Effector memory CD8-positive, alpha-beta T cell (primary cell): ENCODE data around the gene TNPO1.
"Not testable (repeated sequence)": the region's sequence is repeated elsewhere in the genome, so short reads cannot be mapped to it uniquely, and the experiment has no call there.

ENCODE experiments used
- ATAC-seq: fragments of 150-1000 bp; cut with Tn5 transposase; replicated peaks from 2 replicates; pipeline ENCODE4 v1.10.0; 2021; ENCODE audit warnings: mild to moderate bottlenecking, moderate library complexity
- DNase-seq, 3 experiments: peaks; one replicate each; pipeline ENCODE4 v3.0.0; 2021
- H3K27ac Mint-ChIP-seq, 2 donors: one replicate each; pipeline ENCODE4 v1.8.0; 2022; ENCODE audit warnings: mild to moderate bottlenecking in 2 of 2, mixed read lengths in 2 of 2, moderate library complexity in 2 of 2
- H3K27me3 Mint-ChIP-seq, 2 donors: one replicate each; pipeline ENCODE4 v1.8.0; 2022; ENCODE audit warnings: mixed read lengths in 2 of 2
- H3K36me3 Mint-ChIP-seq: one replicate; pipeline ENCODE4 v1.8.0; 2022; ENCODE audit warnings: mild to moderate bottlenecking, moderate library complexity, mixed read lengths; ENCODE audit not compliant: insufficient read depth
- H3K4me1 Mint-ChIP-seq, 2 donors: one replicate each; pipeline ENCODE4 v1.8.0; 2022; ENCODE audit warnings: low read depth in 2 of 2, mixed read lengths in 2 of 2
- H3K4me3 Mint-ChIP-seq, 2 donors: one replicate each; pipeline ENCODE4 v1.8.0; 2022; ENCODE audit warnings: mild to moderate bottlenecking in 2 of 2, mixed read lengths in 2 of 2, moderate library complexity in 2 of 2
- H3K9me3 Mint-ChIP-seq, 2 donors: one replicate each; pipeline ENCODE4 v1.8.0; 2022; ENCODE audit warnings: mixed read lengths in 2 of 2
- total RNA-seq, 9 experiments: gene quantifications; one replicate each; lab custom pipeline; 2026; lab: John Stamatoyannopoulos, UW

Gene TNPO1
- 105 to 342 (median 245) reads per million in 9 experiments for total RNA-seq

- Mint-ChIP-seq H3K9me3 (no peaks in the 10 kb centered on the region), H3K27me3 (peaks cover 15 to 22% of the 10 kb centered on the region in 2 donors), H3K4me1 (peaks cover 11 to 17% of the 10 kb centered on the region in 2 donors), H3K4me3 (peak within 1 kb of the TSS; percentile 93 to 96), H3K36me3 (peaks cover 24% of the 10 kb centered on the region), H3K27ac (peak within 1 kb of the TSS; percentile 95 to 96)
- peak; percentile 82 to 84 (median 83) for DNase-seq
- peak; percentile 79 for ATAC-seq
Observed at GRCh38 chr5:72816284-72817075, at the start of gene TNPO1. Gene TNPO1 (plus strand): TSS chr5:72816661. CDS start chr5:72816738, 77 bp downstream.

GRCh38 chr5:72767289-72768010 is 49.0 kb upstream of the TNPO1 start:
- Mint-ChIP-seq H3K4me1 (no peaks in the 10 kb centered on the region), H3K27ac (no peak overlapping the region), H3K9me3 (no peaks in the 10 kb centered on the region), H3K4me3 (no peak overlapping the region), H3K27me3 (peaks cover 28 to 36% of the 10 kb centered on the region in 2 donors), H3K36me3 (no peaks in the 10 kb centered on the region)
- no peak for ATAC-seq
- no peak for DNase-seq

- no peak for DNase-seq
- Mint-ChIP-seq H3K27me3 (peaks cover 20 to 21% of the 10 kb centered on the region in 2 donors), H3K36me3 (no peaks in the 10 kb centered on the region), H3K9me3 (no peaks in the 10 kb centered on the region), H3K27ac (no peak overlapping the region), H3K4me3 (no peak overlapping the region), H3K4me1 (no peaks in the 10 kb centered on the region)
- no peak for ATAC-seq
Observed at GRCh38 chr5:72770266-72770665, 46.2 kb upstream of the TNPO1 start.

- Mint-ChIP-seq H3K27me3 (peaks cover 28 to 31% of the 10 kb centered on the region in 2 donors), H3K27ac (no peak overlapping the region), H3K9me3 (peaks cover 7 to 19% of the 10 kb centered on the region in 2 donors), H3K4me3 (no peak overlapping the region), H3K36me3 (no peaks in the 10 kb centered on the region), H3K4me1 (no peaks in the 10 kb centered on the region)
- DNase-seq = no peak
- no peak for ATAC-seq
Observed at GRCh38 chr5:72776684-72777083, 39.8 kb upstream of the TNPO1 start.

- Mint-ChIP-seq H3K36me3 (no peaks in the 10 kb centered on the region), H3K4me1 (no peaks in the 10 kb centered on the region), H3K4me3 (no peak overlapping the region), H3K27ac (no peak overlapping the region), H3K27me3 (peaks cover 28 to 31% of the 10 kb centered on the region in 2 donors), H3K9me3 (peaks cover 7 to 19% of the 10 kb centered on the region in 2 donors)
- no peak for ATAC-seq
- no peak for DNase-seq
Observed at GRCh38 chr5:72779520-72779919, 36.9 kb upstream of the TNPO1 start.

GRCh38 chr5:72783354-72783753 is 33.1 kb upstream of the TNPO1 start:
- ATAC-seq = no peak
- Mint-ChIP-seq H3K36me3 (no peaks in the 10 kb centered on the region), H3K4me3 (no peak overlapping the region)

GRCh38 chr5:72784129-72784528 is 32.3 kb upstream of the TNPO1 start:
- Mint-ChIP-seq H3K36me3 (no peaks in the 10 kb centered on the region), H3K9me3 (peaks cover 0 to 3% of the 10 kb centered on the region in 2 donors), H3K4me3 (no peak overlapping the region), H3K27ac (no peak overlapping the region), H3K27me3 (peaks cover 17 to 28% of the 10 kb centered on the region in 2 donors), H3K4me1 (no peaks in the 10 kb centered on the region)
- ATAC-seq (no peak), DNase-seq (no peak)

More at GRCh38 chr5:72783354-72783753, 33.1 kb upstream of the TNPO1 start:
- no peak overlapping the region for H3K27ac Mint-ChIP-seq
- no peak for DNase-seq
- peaks cover 0 to 10% of the 10 kb centered on the region in 2 donors for H3K9me3 Mint-ChIP-seq
- peaks cover 16 to 21% of the 10 kb centered on the region in 2 donors for H3K27me3 Mint-ChIP-seq
- H3K4me1 Mint-ChIP-seq = no peaks in the 10 kb centered on the region

GRCh38 chr5:72785801-72786200 is 30.7 kb upstream of the TNPO1 start:
- Mint-ChIP-seq H3K27me3 (peaks cover 12 to 21% of the 10 kb centered on the region in 2 donors), H3K36me3 (no peaks in the 10 kb centered on the region), H3K27ac (no peak overlapping the region), H3K9me3 (no peaks in the 10 kb centered on the region), H3K4me3 (no peak overlapping the region), H3K4me1 (no peaks in the 10 kb centered on the region)
- DNase-seq (no peak), ATAC-seq (no peak)

GRCh38 chr5:72786676-72787075 is 29.8 kb upstream of the TNPO1 start:
- no peak for DNase-seq
- no peak overlapping the region for H3K4me3 Mint-ChIP-seq
- no peak overlapping the region for H3K27ac Mint-ChIP-seq
- no peaks in the 10 kb centered on the region for H3K36me3 Mint-ChIP-seq
- H3K4me1 Mint-ChIP-seq = no peaks in the 10 kb centered on the region
- ATAC-seq = no peak
- no peaks in the 10 kb centered on the region for H3K9me3 Mint-ChIP-seq
- H3K27me3 Mint-ChIP-seq = peaks cover 13 to 21% of the 10 kb centered on the region in 2 donors

- no peak for DNase-seq
- peaks cover 33 to 35% of the 10 kb centered on the region in 2 donors for H3K27me3 Mint-ChIP-seq
- ATAC-seq = no peak
- no peak overlapping the region for H3K4me3 Mint-ChIP-seq
- H3K9me3 Mint-ChIP-seq = no peaks in the 10 kb centered on the region
- H3K36me3 Mint-ChIP-seq = peaks cover 2% of the 10 kb centered on the region
- H3K27ac Mint-ChIP-seq = no peak overlapping the region
- H3K4me1 Mint-ChIP-seq = no peaks in the 10 kb centered on the region
Observed at GRCh38 chr5:72788866-72789505, 27.5 kb upstream of the TNPO1 start.

- Mint-ChIP-seq H3K4me1 (no peaks in the 10 kb centered on the region), H3K36me3 (peaks cover 2% of the 10 kb centered on the region), H3K27ac (no peak overlapping the region), H3K27me3 (peaks cover 41 to 47% of the 10 kb centered on the region in 2 donors), H3K9me3 (no peaks in the 10 kb centered on the region), H3K4me3 (no peak overlapping the region)
- ATAC-seq (no peak), DNase-seq (no peak)
Observed at GRCh38 chr5:72790186-72790585, 26.3 kb upstream of the TNPO1 start.

- not testable (repeated sequence) for H3K4me1 Mint-ChIP-seq, H3K27ac Mint-ChIP-seq, ATAC-seq, DNase-seq, H3K4me3 Mint-ChIP-seq, H3K36me3 Mint-ChIP-seq, H3K9me3 Mint-ChIP-seq
- H3K27me3 Mint-ChIP-seq = peaks cover 48 to 59% of the 10 kb centered on the region in 2 donors
Observed at GRCh38 chr5:72792662-72793061, 23.8 kb upstream of the TNPO1 start.

- no peak for ATAC-seq
- Mint-ChIP-seq H3K27ac (no peak overlapping the region), H3K27me3 (peaks cover 39 to 49% of the 10 kb centered on the region in 2 donors), H3K4me3 (no peak overlapping the region), H3K4me1 (no peaks in the 10 kb centered on the region), H3K36me3 (peaks cover 2% of the 10 kb centered on the region), H3K9me3 (no peaks in the 10 kb centered on the region)
- no peak for DNase-seq
Observed at GRCh38 chr5:72796001-72796400, 20.5 kb upstream of the TNPO1 start.
